ENCODE results near the gene HMX2.

HMX2 gene

DNA sequence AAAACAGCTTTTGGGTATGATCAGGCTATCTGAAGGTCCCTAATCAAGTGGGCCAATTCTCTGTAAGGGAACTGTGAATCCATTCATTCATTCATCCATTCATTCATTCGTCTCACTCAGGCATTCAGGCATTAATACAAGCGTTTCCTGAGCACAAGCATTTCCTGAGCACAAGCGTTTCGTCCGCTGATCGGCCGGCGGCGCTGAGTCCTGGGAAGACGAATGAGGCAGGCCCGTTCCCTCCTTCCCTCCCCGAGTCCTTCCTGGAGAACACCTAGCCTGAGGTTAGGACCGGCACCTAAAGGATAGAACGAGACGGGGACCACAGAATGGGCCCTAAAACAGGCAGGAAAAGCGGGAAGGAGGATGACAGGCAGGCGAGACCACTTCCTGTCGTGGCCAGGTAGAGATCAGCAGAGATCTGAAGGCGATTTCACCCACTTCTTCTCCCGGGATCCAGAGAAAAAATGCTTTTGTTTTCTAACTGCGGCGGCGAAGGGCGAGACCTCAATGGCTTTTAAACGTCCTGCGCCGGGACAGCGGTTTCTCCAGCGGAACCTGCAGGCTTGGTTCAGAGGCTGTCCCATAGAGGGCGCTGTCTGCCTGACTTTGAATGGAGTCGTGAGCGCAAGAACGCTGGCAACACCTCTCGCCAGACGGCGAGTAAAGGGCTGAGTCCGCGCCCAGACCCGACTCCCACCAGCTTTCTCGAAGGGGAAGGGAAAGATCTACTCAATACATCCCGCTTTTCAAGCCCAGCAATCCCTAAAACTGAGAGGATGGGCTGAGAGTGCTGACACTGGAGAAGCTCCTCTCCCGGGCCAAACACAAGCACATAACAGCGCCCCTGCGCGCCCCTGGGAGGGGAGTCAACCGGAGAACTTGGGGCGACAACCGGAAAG is 15.1 kb upstream of the HMX2 start:
- Histone ChIP-seq H3K9me3 (ENCODE audit: insufficient read depth, low read depth, low read length) (peaks cover 5% of the 10 kb centered on the region; the same call in 1 of the 2 replicates), H3K27ac (ENCODE audit: low read length) (no peak overlapping the region), H3K4me3 (ENCODE audit: low read length) (peak overlapping the region; percentile 70), H3K36me3 (ENCODE audit: insufficient read depth, low read depth, low read length) (no peaks in the 10 kb centered on the region), H3K4me1 (ENCODE audit: insufficient read depth, low read length) (peaks cover 15% of the 10 kb centered on the region), H3K9ac (ENCODE audit: low read depth, low read length) (peak overlapping the region; percentile 44; the same call in 1 of the 2 replicates), H3K27me3 (ENCODE audit: insufficient read depth, low read length) (peaks cover 100% of the 10 kb centered on the region)

DNA sequence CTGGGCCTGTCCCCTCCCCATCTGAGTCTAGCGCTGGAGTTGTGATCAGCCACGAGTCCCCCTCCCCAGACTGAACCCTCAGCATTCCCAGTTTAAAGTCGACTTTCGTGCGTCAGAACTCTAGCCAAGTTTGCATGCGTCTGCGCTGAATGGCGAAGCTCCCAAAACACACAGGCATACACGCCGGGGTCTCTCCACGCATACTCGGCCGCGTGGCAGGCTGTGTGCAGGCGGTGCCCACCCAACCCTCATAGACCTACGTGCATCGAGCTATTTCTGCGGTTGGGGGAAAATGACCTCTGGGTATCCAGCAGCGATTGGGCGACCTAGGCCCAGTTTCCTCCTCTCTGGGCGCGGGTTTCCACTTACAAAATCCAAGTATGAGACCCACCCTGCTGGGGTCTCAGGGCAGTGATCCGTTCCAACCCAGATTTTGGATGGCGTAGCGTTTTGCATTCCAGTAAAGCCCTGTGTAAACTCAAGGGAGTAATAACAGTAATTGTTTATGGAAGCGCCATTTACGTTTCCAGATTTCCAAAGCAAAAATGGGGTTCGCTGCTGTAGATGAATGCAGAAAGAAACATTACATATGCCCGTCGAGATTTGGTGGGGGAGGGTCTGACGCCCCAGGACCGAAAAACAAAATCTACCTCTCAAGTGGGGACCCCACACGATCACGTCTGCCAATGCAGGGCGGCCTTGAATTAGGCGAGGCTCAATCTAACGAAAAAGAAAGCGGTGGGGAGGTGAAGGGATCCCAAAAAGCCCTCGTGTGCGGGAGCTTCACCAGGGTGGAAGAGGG is 14.2 kb upstream of the HMX2 start:
- H3K9me3 ChIP-seq (ENCODE audit: insufficient read depth, low read depth, low read length) = peaks cover 5% of the 10 kb centered on the region; the same call in 1 of the 2 replicates
- peaks cover 17% of the 10 kb centered on the region for H3K4me1 ChIP-seq (ENCODE audit: insufficient read depth, low read length)
- H3K27me3 ChIP-seq (ENCODE audit: insufficient read depth, low read length) = peaks cover 100% of the 10 kb centered on the region
- no peak overlapping the region for H3K9ac ChIP-seq (ENCODE audit: low read depth, low read length)
- no peaks in the 10 kb centered on the region for H3K36me3 ChIP-seq (ENCODE audit: insufficient read depth, low read depth, low read length)
- peak overlapping the region; percentile 70 for H3K4me3 ChIP-seq (ENCODE audit: low read length)
- no peak overlapping the region for H3K27ac ChIP-seq (ENCODE audit: low read length)

DNA sequence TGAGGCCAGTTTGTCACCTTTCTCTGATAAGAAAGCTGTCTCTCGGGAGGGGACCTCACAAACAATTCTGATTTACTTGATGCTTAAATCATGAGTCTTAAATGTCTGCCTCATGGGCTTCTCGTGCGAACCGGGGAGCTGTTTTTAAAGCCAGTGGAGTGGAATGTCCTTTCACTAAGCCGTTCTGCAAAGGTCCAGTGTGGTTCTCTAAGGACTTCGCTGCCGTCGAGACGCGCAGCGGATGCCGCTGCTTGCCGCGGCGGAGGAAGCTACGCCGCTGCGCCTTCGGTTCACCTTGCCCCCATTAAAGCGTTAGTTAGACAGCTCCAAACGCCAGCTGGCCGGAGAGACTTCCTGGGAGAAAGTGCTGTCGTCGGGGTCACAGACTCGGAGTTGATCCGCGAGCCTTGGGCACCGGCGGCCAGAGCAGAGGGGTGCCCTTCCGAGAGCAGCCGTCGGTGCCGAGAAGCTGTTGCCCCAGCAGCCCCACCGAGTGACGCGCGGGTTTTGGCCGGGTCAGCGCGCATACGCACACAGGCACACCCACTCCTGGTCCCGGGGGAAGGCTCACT is 13.5 kb upstream of the HMX2 start:
- peaks cover 100% of the 10 kb centered on the region for H3K27me3 ChIP-seq (ENCODE audit: insufficient read depth, low read length)
- peak overlapping the region; percentile 61 for H3K4me3 ChIP-seq (ENCODE audit: low read length)
- no peak overlapping the region for H3K9ac ChIP-seq (ENCODE audit: low read depth, low read length)
- H3K9me3 ChIP-seq (ENCODE audit: insufficient read depth, low read depth, low read length) = peaks cover 5% of the 10 kb centered on the region; the same call in 1 of the 2 replicates
- peaks cover 17% of the 10 kb centered on the region for H3K4me1 ChIP-seq (ENCODE audit: insufficient read depth, low read length)
- H3K36me3 ChIP-seq (ENCODE audit: insufficient read depth, low read depth, low read length) = no peaks in the 10 kb centered on the region
- no peak overlapping the region for H3K27ac ChIP-seq (ENCODE audit: low read length)

DNA sequence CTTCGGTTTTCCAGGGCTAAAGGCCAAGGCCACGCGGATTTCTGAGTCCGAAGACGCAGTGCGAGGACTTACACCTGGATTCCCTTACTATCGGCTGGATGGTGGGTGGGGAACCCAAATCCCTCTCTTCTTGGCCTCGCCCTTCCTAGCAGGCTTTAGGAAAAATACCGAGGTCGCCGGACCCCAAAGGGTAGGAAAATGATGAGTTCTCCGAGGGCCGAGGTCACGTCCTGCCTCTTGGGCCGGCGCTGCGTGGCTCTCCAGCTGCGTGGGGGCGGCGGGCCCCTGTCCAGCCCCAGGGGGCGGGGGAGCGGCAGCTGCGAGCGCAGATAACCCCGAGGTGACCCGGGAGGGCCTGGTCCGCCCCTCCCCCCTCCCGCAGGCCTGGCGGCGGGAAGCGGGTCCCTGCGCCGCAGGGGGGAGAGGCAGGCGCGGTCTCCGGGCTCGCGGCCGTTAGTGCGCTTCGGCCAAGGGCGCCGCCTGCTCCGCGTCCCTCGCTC is 13.0 kb upstream of the HMX2 start:
- Histone ChIP-seq H3K9ac (ENCODE audit: low read depth, low read length) (no peak overlapping the region), H3K36me3 (ENCODE audit: insufficient read depth, low read depth, low read length) (no peaks in the 10 kb centered on the region), H3K27ac (ENCODE audit: low read length) (no peak overlapping the region), H3K9me3 (ENCODE audit: insufficient read depth, low read depth, low read length) (peaks cover 5% of the 10 kb centered on the region; the same call in 1 of the 2 replicates), H3K27me3 (ENCODE audit: insufficient read depth, low read length) (peaks cover 100% of the 10 kb centered on the region), H3K4me1 (ENCODE audit: insufficient read depth, low read length) (peaks cover 17% of the 10 kb centered on the region), H3K4me3 (ENCODE audit: low read length) (peak overlapping the region; percentile 61)

DNA sequence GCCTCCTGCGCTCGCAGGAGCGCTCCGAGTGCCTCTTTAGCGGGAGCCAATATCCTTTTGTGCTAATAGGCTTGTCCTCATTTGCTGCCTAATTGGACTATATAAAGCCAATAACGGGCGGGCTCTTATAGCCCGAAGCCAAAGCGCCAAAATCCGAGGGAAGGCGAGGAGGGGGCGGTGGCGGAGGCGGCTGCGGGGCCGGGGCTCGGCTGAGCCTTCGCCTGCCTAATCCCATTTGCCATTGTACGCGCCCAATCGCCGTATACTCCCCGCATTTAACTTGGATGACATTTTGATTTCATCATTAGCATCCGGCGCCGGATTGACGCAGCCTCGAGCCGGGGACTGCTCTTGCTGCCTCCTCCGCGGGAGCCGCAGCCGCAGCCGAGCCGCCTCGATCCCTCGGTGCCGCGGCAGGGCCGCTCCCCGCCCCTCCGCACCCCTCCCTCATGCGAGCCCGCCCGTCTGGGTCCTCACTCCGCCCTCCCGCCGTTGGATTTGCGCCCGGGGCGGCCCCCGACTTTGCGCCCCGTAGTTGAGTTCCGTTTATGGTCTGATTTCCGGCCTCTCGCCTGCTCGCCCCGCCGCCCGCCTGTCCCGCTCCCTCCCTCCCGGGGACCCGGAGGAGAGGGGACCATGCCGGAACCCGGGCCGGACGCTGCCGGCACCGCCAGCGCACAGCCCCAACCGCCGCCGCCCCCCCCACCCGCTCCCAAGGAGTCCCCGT is 12.4 kb upstream of the HMX2 start, which contains the start of gene HMX3:
Gene HMX3, plus strand, starts transcription at position 556 of the 727 bp plus-strand sequence. Its CDS starts 81 bp downstream, at position 637.
- peaks cover 17% of the 10 kb centered on the region for H3K4me1 ChIP-seq (ENCODE audit: insufficient read depth, low read length)
- H3K9ac ChIP-seq (ENCODE audit: low read depth, low read length) = no peak within 1 kb of the TSS
- peaks cover 5% of the 10 kb centered on the region; the same call in 1 of the 2 replicates for H3K9me3 ChIP-seq (ENCODE audit: insufficient read depth, low read depth, low read length)
- peaks cover 100% of the 10 kb centered on the region for H3K27me3 ChIP-seq (ENCODE audit: insufficient read depth, low read length)
- H3K27ac ChIP-seq (ENCODE audit: low read length) = no peak within 1 kb of the TSS
- no peaks in the 10 kb centered on the region for H3K36me3 ChIP-seq (ENCODE audit: insufficient read depth, low read depth, low read length)
- H3K4me3 ChIP-seq (ENCODE audit: low read length) = peak within 1 kb of the TSS; percentile 61

GRCh38 chr10:123136221-123136805 is 11.6 kb upstream of the HMX2 start:
- H3K4me3 ChIP-seq (ENCODE audit: low read length) = peak overlapping the region; percentile 53; the same call in 1 of the 2 replicates

GRCh38 chr10:123136806-123137642 is 10.9 kb upstream of the HMX2 start:
- Histone ChIP-seq H3K27me3 (ENCODE audit: insufficient read depth, low read length) (peaks cover 100% of the 10 kb centered on the region), H3K9ac (ENCODE audit: low read depth, low read length) (no peak overlapping the region), H3K4me1 (ENCODE audit: insufficient read depth, low read length) (peaks cover 17% of the 10 kb centered on the region), H3K9me3 (ENCODE audit: insufficient read depth, low read depth, low read length) (peaks cover 9% of the 10 kb centered on the region; the same call in 1 of the 2 replicates), H3K27ac (ENCODE audit: low read length) (no peak overlapping the region), H3K4me3 (ENCODE audit: low read length) (peak overlapping the region; percentile 53; the same call in 1 of the 2 replicates), H3K36me3 (ENCODE audit: insufficient read depth, low read depth, low read length) (no peaks in the 10 kb centered on the region)

More at GRCh38 chr10:123136221-123136805, 11.6 kb upstream of the HMX2 start:
- no peak overlapping the region for H3K9ac ChIP-seq (ENCODE audit: low read depth, low read length)
- peaks cover 17% of the 10 kb centered on the region for H3K4me1 ChIP-seq (ENCODE audit: insufficient read depth, low read length)
- peaks cover 5% of the 10 kb centered on the region; the same call in 1 of the 2 replicates for H3K9me3 ChIP-seq (ENCODE audit: insufficient read depth, low read depth, low read length)
- H3K36me3 ChIP-seq (ENCODE audit: insufficient read depth, low read depth, low read length) = no peaks in the 10 kb centered on the region
- H3K27me3 ChIP-seq (ENCODE audit: insufficient read depth, low read length) = peaks cover 100% of the 10 kb centered on the region
- H3K27ac ChIP-seq (ENCODE audit: low read length) = no peak overlapping the region

GRCh38 chr10:123139165-123139520 is 8.8 kb upstream of the HMX2 start:
- Histone ChIP-seq H3K27me3 (ENCODE audit: insufficient read depth, low read length) (peaks cover 100% of the 10 kb centered on the region), H3K27ac (ENCODE audit: low read length) (no peak overlapping the region), H3K4me1 (ENCODE audit: insufficient read depth, low read length) (peaks cover 4% of the 10 kb centered on the region; the same call in 1 of the 2 replicates), H3K4me3 (ENCODE audit: low read length) (peak overlapping the region; percentile 38; the same call in 1 of the 2 replicates), H3K36me3 (ENCODE audit: insufficient read depth, low read depth, low read length) (no peaks in the 10 kb centered on the region), H3K9ac (ENCODE audit: low read depth, low read length) (no peak overlapping the region), H3K9me3 (ENCODE audit: insufficient read depth, low read depth, low read length) (peaks cover 6% of the 10 kb centered on the region; the same call in 1 of the 2 replicates)

DNA sequence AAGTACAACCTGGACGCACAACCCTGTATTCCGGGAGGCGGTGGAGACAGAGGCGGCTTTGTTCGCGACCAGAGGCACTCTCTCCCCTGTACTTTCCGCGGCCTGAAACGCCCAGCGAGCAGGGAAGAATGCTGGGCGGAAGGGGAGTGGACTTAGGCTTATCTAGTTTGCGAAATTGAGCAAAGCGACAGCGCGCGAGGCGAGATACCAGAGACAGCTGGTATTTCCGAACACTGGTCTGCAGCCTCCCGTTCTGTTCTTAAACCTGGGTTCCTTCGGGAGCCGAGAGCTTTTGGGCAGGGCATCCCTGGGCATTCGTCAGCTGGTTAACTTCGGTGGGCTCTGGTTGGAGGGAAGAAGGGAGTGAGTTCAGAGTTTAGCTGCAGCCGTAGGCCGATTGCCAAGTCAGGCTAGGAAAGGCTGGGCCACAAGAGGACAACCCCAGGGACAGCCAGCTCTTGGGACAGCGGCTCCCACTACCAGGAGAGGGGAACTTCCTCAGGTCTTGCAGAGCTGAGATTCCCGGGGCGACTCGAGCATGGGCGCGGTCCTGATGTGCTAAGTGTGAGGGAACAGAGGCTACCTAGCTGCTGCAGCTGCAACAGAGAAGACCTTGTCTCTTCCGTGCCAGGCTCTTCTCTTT is 8.3 kb upstream of the HMX2 start:
- Histone ChIP-seq H3K27ac (ENCODE audit: low read length) (no peak overlapping the region), H3K9me3 (ENCODE audit: insufficient read depth, low read depth, low read length) (peaks cover 6% of the 10 kb centered on the region; the same call in 1 of the 2 replicates), H3K9ac (ENCODE audit: low read depth, low read length) (no peak overlapping the region), H3K4me3 (ENCODE audit: low read length) (peak overlapping the region; percentile 38; the same call in 1 of the 2 replicates), H3K36me3 (ENCODE audit: insufficient read depth, low read depth, low read length) (no peaks in the 10 kb centered on the region), H3K27me3 (ENCODE audit: insufficient read depth, low read length) (peaks cover 100% of the 10 kb centered on the region), H3K4me1 (ENCODE audit: insufficient read depth, low read length) (peaks cover 4% of the 10 kb centered on the region; the same call in 1 of the 2 replicates)

All from iPS-20b (cell line).